ENCODE results near the gene ZNF226. TPM values are rescaled to one million over a fixed set of nuclear protein-coding genes. Genes with fewer than 3 reads are reported as not detected.

Gene ZNF226
- total and polyA plus RNA-seq, 9 of the 15 experiments (the other 6 are each of a cell fraction or from before 2014, with no cell fraction given): 6.2 to 19.4 (median 9.3) TPM

GRCh38 chr19:44164673-44165512 lies at the start of gene ZNF226 (continued):
- TF ChIP-seq, protein P1, sequence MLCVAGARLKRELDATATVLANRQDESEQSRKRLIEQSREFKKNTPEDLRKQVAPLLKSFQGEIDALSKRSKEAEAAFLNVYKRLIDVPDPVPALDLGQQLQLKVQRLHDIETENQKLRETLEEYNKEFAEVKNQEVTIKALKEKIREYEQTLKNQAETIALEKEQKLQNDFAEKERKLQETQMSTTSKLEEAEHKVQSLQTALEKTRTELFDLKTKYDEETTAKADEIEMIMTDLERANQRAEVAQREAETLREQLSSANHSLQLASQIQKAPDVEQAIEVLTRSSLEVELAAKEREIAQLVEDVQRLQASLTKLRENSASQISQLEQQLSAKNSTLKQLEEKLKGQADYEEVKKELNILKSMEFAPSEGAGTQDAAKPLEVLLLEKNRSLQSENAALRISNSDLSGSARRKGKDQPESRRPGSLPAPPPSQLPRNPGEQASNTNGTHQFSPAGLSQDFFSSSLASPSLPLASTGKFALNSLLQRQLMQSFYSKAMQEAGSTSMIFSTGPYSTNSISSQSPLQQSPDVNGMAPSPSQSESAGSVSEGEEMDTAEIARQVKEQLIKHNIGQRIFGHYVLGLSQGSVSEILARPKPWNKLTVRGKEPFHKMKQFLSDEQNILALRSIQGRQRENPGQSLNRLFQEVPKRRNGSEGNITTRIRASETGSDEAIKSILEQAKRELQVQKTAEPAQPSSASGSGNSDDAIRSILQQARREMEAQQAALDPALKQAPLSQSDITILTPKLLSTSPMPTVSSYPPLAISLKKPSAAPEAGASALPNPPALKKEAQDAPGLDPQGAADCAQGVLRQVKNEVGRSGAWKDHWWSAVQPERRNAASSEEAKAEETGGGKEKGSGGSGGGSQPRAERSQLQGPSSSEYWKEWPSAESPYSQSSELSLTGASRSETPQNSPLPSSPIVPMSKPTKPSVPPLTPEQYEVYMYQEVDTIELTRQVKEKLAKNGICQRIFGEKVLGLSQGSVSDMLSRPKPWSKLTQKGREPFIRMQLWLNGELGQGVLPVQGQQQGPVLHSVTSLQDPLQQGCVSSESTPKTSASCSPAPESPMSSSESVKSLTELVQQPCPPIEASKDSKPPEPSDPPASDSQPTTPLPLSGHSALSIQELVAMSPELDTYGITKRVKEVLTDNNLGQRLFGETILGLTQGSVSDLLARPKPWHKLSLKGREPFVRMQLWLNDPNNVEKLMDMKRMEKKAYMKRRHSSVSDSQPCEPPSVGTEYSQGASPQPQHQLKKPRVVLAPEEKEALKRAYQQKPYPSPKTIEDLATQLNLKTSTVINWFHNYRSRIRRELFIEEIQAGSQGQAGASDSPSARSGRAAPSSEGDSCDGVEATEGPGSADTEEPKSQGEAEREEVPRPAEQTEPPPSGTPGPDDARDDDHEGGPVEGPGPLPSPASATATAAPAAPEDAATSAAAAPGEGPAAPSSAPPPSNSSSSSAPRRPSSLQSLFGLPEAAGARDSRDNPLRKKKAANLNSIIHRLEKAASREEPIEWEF (CRISPR knock-in tag; IDR thresholded peaks at IDR 0.05): no peak
- TF ChIP-seq ZNF707 (CRISPR knock-in tag; conservative IDR thresholded peaks at IDR 0.05) (no peak), CBFA2T3 (IDR thresholded peaks at IDR 0.05) (no peak), BACH1 (tag; IDR thresholded peaks at IDR 0.05) (peak; percentile 58; the same call in 1 of the 2 replicates), ARNT (IDR thresholded peaks at IDR 0.05) (no peak; a peak in 1 of 4 replicates), COPS2 (conservative IDR thresholded peaks at IDR 0.05) (no peak), TAF7 (tag; IDR thresholded peaks at IDR 0.05) (peak; percentile 50; the same call in 1 of the 2 replicates), CCNT2 (IDR thresholded peaks at IDR 0.05; ENCODE audit: borderline replicate concordance, extremely low read depth, insufficient read length, low read depth, low read length) (no peak), SMARCC2 (IDR thresholded peaks at IDR 0.05; ENCODE audit: low read depth) (no peak), DDX20 (tag; IDR thresholded peaks at IDR 0.05; ENCODE audit: low read depth) (no peak), HEY1 (CRISPR knock-in tag; IDR thresholded peaks at IDR 0.05; ENCODE audit: borderline replicate concordance) (no peak), HNRNPH1 (optimal IDR thresholded peaks at IDR 0.05; ENCODE audit: low read depth, low read length) (no peak), SMARCA5 (IDR thresholded peaks at IDR 0.05) (no peak), ZBED1 (IDR thresholded peaks at IDR 0.05) (no peak), ZNF274 (IDR thresholded peaks at IDR 0.05; ENCODE audit: borderline replicate concordance, low read depth, low read length) (no peak), FOXK1 (CRISPR knock-in tag; IDR thresholded peaks at IDR 0.05; ENCODE audit: borderline replicate concordance) (no peak), POLR2AphosphoS2 (IDR thresholded peaks at IDR 0.05; ENCODE audit: low read length) (no peak)
- TF ChIP-seq, protein P2, sequence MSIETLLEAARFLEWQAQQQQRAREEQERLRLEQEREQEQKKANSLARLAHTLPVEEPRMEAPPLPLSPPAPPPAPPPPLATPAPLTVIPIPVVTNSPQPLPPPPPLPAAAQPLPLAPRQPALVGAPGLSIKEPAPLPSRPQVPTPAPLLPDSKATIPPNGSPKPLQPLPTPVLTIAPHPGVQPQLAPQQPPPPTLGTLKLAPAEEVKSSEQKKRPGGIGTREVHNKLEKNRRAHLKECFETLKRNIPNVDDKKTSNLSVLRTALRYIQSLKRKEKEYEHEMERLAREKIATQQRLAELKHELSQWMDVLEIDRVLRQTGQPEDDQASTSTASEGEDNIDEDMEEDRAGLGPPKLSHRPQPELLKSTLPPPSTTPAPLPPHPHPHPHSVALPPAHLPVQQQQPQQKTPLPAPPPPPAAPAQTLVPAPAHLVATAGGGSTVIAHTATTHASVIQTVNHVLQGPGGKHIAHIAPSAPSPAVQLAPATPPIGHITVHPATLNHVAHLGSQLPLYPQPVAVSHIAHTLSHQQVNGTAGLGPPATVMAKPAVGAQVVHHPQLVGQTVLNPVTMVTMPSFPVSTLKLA (conservative IDR thresholded peaks at IDR 0.05): 0 out of 4 replicates have a peak, but pooled peaks of 1 of the 2 experiments have one; percentile 15
- TF ChIP-seq, protein P3, sequence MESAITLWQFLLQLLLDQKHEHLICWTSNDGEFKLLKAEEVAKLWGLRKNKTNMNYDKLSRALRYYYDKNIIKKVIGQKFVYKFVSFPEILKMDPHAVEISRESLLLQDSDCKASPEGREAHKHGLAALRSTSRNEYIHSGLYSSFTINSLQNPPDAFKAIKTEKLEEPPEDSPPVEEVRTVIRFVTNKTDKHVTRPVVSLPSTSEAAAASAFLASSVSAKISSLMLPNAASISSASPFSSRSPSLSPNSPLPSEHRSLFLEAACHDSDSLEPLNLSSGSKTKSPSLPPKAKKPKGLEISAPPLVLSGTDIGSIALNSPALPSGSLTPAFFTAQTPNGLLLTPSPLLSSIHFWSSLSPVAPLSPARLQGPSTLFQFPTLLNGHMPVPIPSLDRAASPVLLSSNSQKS (CRISPR knock-in tag; IDR thresholded peaks at IDR 0.05): no peak
